SW480 (cell line): ENCODE measurements around the gene NFE2L3.
"Not testable (repeated sequence)": the region's sequence is repeated elsewhere in the genome, so short reads cannot be mapped to it uniquely, and the experiment has no call there.

Source experiments
- DNase-seq: peaks from one replicate; pipeline ENCODE4 v3.0.0-alpha.2; 2016; ENCODE audit warnings: low spot score

The NFE2L3 gene

GRCh38 chr7:26151953-26152781 lies at the start of gene NFE2L3:
TSS of gene NFE2L3 (plus strand) at chr7:26152198. CDS start at chr7:26152499, 301 bp downstream.
- peak; percentile 93 for DNase-seq

- no peak for DNase-seq
Observed at GRCh38 chr7:26103596-26103995, 48.4 kb upstream of the NFE2L3 start.

GRCh38 chr7:26105236-26105635 lies 46.8 kb upstream of the NFE2L3 start:
- DNase-seq = no peak

- no peak for DNase-seq
Observed at GRCh38 chr7:26105931-26106330, 46.1 kb upstream of the NFE2L3 start.

- DNase-seq = no peak
Observed at GRCh38 chr7:26112203-26112740, 39.7 kb upstream of the NFE2L3 start.

GRCh38 chr7:26115650-26116049 lies 36.3 kb upstream of the NFE2L3 start:
- no peak for DNase-seq

- DNase-seq = peak; percentile 63
Observed at GRCh38 chr7:26117142-26117807, 34.7 kb upstream of the NFE2L3 start.

GRCh38 chr7:26117970-26118369 lies 34.0 kb upstream of the NFE2L3 start:
- no peak for DNase-seq

- no peak for DNase-seq
Observed at GRCh38 chr7:26122745-26123144, 29.3 kb upstream of the NFE2L3 start.

GRCh38 chr7:26124775-26125174 lies 27.2 kb upstream of the NFE2L3 start:
- DNase-seq = not testable (repeated sequence)

- DNase-seq = no peak
Observed at GRCh38 chr7:26127411-26127810, 24.6 kb upstream of the NFE2L3 start.

- no peak for DNase-seq
Observed at GRCh38 chr7:26131056-26131589, 20.9 kb upstream of the NFE2L3 start.

- no peak for DNase-seq
Observed at GRCh38 chr7:26135076-26135475, 16.9 kb upstream of the NFE2L3 start.

GRCh38 chr7:26135551-26135950 lies 16.4 kb upstream of the NFE2L3 start:
- DNase-seq = no peak

GRCh38 chr7:26136831-26137230 lies 15.2 kb upstream of the NFE2L3 start:
- no peak for DNase-seq

GRCh38 chr7:26140380-26140779 lies 11.6 kb upstream of the NFE2L3 start:
- DNase-seq = no peak

GRCh38 chr7:26141077-26141476 lies 10.9 kb upstream of the NFE2L3 start:
- DNase-seq = no peak

GRCh38 chr7:26143298-26144048 lies 8.5 kb upstream of the NFE2L3 start:
- no peak for DNase-seq

- no peak for DNase-seq
Observed at GRCh38 chr7:26144184-26145080, 7.6 kb upstream of the NFE2L3 start.

GRCh38 chr7:26145238-26145637 lies 6.8 kb upstream of the NFE2L3 start:
- DNase-seq = no peak

GRCh38 chr7:26147030-26147429 lies 5.0 kb upstream of the NFE2L3 start:
- DNase-seq = no peak
